ENCODE data around the gene CDH13.

Gene CDH13

GRCh38 chr16:83725313-83725712 is 1098.5 kb downstream of the CDH13 start:
- DNase-seq (ENCODE audit: low read depth), result no peak

DNA sequence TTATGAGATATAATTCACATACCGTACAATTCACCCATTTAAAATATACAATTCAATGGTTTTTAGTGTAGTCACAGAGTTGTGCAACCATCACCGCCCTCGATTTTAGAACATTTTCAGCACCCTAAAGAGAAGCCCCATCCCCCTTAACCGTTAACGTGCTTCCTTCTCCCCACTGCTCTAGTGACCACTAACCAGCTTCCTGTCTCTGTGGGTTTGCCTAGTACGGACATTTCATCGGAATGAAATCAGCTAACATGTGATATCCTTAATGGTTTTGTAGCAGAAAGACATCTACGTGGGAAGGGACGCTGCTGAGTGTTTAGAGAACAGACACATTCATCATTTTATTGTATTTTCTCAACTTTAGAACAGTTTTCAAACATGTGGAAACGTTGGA is 1100.2 kb downstream of the CDH13 start:
- no peak for DNase-seq (ENCODE audit: low read depth)

DNA sequence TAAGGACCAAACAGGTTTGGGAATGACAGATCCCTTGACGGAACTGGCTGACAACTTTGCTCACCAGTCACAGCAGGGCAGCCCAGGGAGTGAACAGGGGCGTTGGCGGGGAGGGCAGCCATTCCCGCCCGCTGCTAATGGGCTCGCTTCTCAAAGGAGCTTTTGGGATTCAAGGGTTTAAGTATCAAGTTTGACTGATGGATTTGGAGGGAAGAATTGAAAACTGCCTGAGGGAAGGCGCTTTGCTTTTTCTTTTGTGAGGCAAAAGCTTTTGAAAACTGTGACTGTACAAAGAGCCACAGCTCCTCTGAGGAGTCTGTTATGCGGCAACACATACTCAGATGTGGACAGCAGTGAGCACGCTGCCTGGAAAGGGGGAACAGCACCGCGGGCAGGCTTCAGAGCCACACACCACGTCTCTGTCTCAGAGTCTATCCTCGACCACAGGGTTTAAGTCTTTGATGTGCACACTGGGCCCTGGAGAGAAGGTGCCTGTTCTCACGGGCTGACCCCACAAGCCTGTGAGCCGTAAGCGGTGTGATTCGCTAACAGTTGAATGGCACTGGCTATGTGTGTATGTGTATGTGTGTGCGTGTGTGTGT is 1101.1 kb downstream of the CDH13 start:
- no peak for DNase-seq (ENCODE audit: low read depth)

DNA sequence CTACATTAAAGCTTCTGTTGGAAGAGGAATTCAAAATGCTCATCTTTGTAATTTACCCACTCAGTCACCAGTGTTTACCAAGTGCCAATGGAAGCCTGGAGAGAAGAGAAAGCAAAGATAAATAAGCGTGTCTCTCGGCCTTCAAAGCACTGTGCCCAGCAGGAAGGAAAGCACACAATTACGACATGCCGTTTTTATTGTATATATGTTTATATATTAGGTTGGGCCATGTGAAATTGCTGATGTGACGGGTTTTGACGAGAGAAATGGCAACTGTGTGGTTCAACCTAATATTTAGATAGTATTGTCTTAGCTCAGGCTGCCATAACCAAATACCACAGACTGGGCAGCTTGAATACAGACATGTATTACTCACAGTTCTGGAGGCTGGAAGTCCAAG is 1101.7 kb downstream of the CDH13 start:
- DNase-seq (ENCODE audit: low read depth), result no peak

GRCh38 chr16:83730812-83731211 is 1104.0 kb downstream of the CDH13 start:
- no peak for DNase-seq (ENCODE audit: low read depth)

GRCh38 chr16:83732536-83732935 is 1105.8 kb downstream of the CDH13 start:
- DNase-seq (ENCODE audit: low read depth), result no peak

DNA sequence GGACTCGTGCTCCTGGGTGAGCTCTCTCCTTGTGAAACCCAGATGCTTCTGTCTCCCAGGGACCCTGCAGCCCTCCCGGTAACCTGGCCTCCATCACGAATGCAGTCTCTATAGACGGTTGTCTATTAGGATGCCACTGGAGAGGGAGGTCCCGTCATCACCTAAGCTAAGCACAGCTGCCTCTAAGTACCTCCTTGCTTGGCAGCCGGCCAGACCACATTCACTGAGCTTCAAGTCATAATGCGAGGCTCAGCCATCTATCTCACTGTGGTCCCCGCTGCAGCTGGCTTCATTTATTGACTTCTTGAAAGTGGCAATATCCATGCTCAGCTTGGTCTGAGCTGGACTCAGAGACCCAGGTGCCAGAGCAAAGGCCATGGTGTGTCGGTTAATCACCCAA is 1106.5 kb downstream of the CDH13 start:
- no peak for DNase-seq (ENCODE audit: low read depth)

- DNase-seq (ENCODE audit: low read depth), result no peak
These were observed 1107.4 kb downstream of the CDH13 start for GRCh38 chr16:83734136-83734535.

GRCh38 chr16:83737729-83738354 is 1111.1 kb downstream of the CDH13 start:
- DNase-seq (ENCODE audit: low read depth), result no peak

GRCh38 chr16:83738923-83739503 is 1112.2 kb downstream of the CDH13 start:
- no peak for DNase-seq (ENCODE audit: low read depth)

- no peak for DNase-seq (ENCODE audit: low read depth)
These were observed 1115.5 kb downstream of the CDH13 start for GRCh38 chr16:83742124-83742899.

- no peak for DNase-seq (ENCODE audit: low read depth)
These were observed 1116.5 kb downstream of the CDH13 start for GRCh38 chr16:83743241-83743640.

DNA sequence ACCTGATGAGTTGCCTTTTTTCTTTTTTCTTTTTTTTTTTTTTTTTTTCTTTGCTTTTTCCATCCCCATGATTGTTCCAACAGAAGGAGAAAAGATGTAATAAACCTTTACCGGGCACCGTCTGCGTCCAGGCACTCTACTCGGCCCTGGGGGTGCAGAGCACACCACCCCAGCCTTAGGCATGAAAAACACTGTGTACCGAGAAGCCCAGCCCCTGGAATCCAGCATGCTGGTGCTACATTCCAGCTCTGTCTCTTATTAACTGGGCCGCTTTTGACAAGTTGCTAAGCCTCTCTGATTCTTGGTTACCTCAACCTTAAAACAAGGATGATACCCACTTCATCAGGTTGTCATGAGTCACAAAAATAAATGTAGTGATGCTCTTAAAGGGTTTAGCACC is 1117.0 kb downstream of the CDH13 start:
- no peak for DNase-seq (ENCODE audit: low read depth)

DNA sequence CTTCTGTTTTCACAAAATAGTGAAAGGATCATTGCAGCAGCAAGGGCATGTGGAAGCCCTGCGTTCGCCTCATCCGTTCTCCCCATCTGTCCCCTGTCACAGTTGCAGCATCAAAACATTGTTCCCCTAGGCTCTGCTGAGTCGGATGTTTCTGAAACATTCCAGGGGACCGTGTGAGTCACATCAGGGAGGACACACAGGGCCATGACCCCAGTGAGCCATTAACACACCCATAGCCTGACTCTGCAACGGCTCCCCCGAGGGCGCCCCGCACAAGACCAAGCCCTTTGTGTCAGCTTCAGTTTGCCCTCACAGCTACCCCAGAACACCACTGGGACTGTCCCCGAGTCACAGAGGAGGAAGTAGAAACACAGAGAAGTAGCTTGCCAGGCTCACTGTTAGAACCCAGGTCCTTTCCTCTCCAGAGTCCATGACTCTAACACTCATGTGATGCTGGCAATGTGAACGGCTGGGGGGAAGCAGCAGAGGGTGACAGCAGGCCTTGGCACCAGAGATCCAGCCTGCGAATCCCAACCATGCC is 1117.7 kb downstream of the CDH13 start:
- DNase-seq (ENCODE audit: low read depth), result no peak

- no peak for DNase-seq (ENCODE audit: low read depth)
These were observed 1119.8 kb downstream of the CDH13 start for GRCh38 chr16:83746611-83747010.

- no peak for DNase-seq (ENCODE audit: low read depth)
These were observed 1121.2 kb downstream of the CDH13 start for GRCh38 chr16:83747936-83748335.

DNA sequence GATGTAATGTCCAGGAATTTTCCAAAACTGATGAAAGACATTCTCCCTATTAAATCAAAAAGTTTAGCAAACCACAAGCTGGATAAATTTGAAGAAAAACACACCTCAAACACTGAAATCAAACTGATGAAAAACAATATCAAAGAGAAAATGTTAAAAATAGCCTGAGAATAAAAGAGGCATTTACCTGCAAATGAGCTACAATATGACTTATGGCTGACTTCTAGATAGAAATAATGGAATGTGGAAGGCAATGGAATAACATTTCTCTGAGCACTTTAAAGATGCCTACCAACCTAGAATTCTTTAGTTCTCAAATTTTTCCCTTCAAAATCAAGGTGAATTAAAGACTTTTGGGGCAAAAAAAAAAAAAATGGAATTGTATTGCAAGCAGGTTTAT is 1128.6 kb downstream of the CDH13 start:
- no peak for DNase-seq (ENCODE audit: low read depth)

GRCh38 chr16:83762141-83762991 is 1135.6 kb downstream of the CDH13 start:
- DNase-seq (ENCODE audit: low read depth), result no peak

- DNase-seq (ENCODE audit: low read depth), result no peak
These were observed 1136.2 kb downstream of the CDH13 start for GRCh38 chr16:83762992-83763358.

- no peak for DNase-seq (ENCODE audit: low read depth)
These were observed 1142.2 kb downstream of the CDH13 start for GRCh38 chr16:83768986-83769385.

DNA sequence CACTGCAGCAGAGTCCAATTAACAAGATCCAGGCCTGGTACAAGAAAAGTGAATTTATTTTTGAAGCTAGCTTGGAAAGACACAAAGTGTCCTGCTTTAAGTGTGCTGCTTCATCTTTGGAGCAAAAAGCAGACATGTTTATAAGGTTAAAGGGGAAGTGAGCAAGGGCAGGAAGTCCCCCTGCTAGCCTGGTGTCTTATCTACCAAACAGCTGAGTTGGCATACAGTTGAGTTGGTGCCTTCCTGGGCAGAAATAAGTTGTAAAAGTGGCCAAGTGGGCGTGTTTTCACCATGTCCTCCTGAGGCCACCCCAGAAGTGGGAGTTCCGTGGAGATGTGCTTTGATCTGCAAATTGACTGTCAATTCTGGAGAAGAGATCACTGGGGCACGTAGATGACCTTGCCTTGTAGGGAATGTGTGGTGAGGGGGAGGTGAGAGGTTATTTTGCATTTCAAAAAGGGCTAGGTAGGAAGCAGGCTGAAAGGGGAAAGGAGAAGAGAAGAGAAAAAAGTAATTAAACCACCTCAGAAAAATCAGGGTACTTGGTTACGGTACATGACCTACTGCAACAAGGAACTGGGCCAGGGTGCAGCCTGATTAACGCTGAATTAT is 1142.7 kb downstream of the CDH13 start:
- no peak for DNase-seq (ENCODE audit: low read depth)
